Osteoblast (primary cell): ENCODE data around the gene EI24. TPM values are rescaled to one million over a fixed set of nuclear protein-coding genes. Genes with fewer than 3 reads are reported as not detected.

Experiments
- DNase-seq: peaks from one replicate; pipeline ENCODE4 v3.0.0; 2011; ENCODE audit warnings: low spot score, mixed read lengths; ENCODE audit not compliant: insufficient read length; ENCODE audit errors: missing footprints
- H2AFZ ChIP-seq: 2 replicates; pipeline ENCODE4 v1.6.0; 2011; ENCODE audit warnings: mild to moderate bottlenecking, low read length
- H3K27ac ChIP-seq: 2 replicates; pipeline ENCODE4 v1.5.1; 2011; ENCODE audit warnings: mild to moderate bottlenecking, low read depth, low read length, moderate library complexity
- H3K27me3 ChIP-seq: 2 replicates; pipeline ENCODE4 v1.6.0; 2012; ENCODE audit warnings: mild to moderate bottlenecking, control low read depth, inconsistent platforms, low read length, moderate library complexity; ENCODE audit not compliant: insufficient read depth
- H3K36me3 ChIP-seq: 2 replicates; pipeline ENCODE4 v1.5.1; 2011; ENCODE audit warnings: mild to moderate bottlenecking, low read length, control low read depth, moderate library complexity; ENCODE audit not compliant: insufficient read depth
- H3K4me1 ChIP-seq: 2 replicates; pipeline ENCODE4 v1.5.1; 2011; ENCODE audit warnings: mild to moderate bottlenecking, low read length, control low read depth, moderate library complexity; ENCODE audit not compliant: insufficient read depth
- H3K4me2 ChIP-seq: 2 replicates; pipeline ENCODE4 v1.6.0; 2011; ENCODE audit warnings: mild to moderate bottlenecking, low read length; ENCODE audit not compliant: insufficient read depth
- H3K4me3 ChIP-seq: fragments of 200-600 bp; sonication (generic); 3 replicates; pipeline ENCODE4 v1.5.1; 2012; ENCODE audit warnings: mild to moderate bottlenecking, low read length, inconsistent platforms; ENCODE audit not compliant: insufficient read depth
- H3K79me2 ChIP-seq: 2 replicates; pipeline ENCODE4 v1.6.0; 2012; ENCODE audit warnings: mild to moderate bottlenecking, low read length, control low read depth, inconsistent platforms; ENCODE audit not compliant: insufficient read depth
- H3K9me3 ChIP-seq: 2 replicates; pipeline ENCODE4 v1.5.1; 2011; ENCODE audit warnings: low read depth, low read length, control low read depth
- H4K20me1 ChIP-seq: 2 replicates; pipeline ENCODE4 v1.6.0; 2012; ENCODE audit warnings: mild to moderate bottlenecking, low read length, control low read depth; ENCODE audit not compliant: insufficient read depth
- total RNA-seq: library from RNA; depleted of rRNA; stranded (reverse); fragments of >200 nt; gene quantifications from 2 replicates; pipeline ENCODE4 v1.2.3, GENCODE V29; 2012
- TF ChIP-seq, protein P1 (sequence below): IDR thresholded peaks from 2 replicates; pipeline ENCODE4 v1.5.1; 2011; ENCODE audit warnings: mild to moderate bottlenecking, low read depth, low read length, moderate library complexity; ENCODE audit errors: extremely low read depth

EI24 gene
- total RNA-seq, 1 donor, result 76.0 TPM

DNA sequence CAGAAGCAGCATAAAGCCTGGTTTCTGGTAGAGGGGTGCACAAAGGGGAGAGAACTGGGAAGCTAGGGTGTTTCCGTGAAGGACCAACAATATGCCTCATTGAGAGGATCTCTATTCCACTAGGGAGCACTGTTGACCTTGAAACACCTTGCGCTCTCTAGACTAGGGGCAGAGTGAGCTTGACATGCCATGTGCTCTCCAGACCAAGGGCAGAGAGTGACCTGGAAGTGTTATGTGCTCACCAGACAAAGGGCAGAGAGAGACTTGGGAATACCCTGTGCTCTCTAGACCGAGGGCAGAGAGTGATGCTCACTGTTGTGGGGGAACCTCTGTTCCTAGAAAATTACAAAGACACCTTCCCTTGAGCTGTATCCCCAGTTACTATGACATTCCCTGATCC, 15.2 kb upstream of the EI24 start:
- no peaks in the 10 kb centered on the region for H3K4me1 ChIP-seq
- no peaks in the 10 kb centered on the region for H3K79me2 ChIP-seq
- TF ChIP-seq, protein P1, sequence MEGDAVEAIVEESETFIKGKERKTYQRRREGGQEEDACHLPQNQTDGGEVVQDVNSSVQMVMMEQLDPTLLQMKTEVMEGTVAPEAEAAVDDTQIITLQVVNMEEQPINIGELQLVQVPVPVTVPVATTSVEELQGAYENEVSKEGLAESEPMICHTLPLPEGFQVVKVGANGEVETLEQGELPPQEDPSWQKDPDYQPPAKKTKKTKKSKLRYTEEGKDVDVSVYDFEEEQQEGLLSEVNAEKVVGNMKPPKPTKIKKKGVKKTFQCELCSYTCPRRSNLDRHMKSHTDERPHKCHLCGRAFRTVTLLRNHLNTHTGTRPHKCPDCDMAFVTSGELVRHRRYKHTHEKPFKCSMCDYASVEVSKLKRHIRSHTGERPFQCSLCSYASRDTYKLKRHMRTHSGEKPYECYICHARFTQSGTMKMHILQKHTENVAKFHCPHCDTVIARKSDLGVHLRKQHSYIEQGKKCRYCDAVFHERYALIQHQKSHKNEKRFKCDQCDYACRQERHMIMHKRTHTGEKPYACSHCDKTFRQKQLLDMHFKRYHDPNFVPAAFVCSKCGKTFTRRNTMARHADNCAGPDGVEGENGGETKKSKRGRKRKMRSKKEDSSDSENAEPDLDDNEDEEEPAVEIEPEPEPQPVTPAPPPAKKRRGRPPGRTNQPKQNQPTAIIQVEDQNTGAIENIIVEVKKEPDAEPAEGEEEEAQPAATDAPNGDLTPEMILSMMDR, result no peak
- H3K27me3 ChIP-seq, result no peaks in the 10 kb centered on the region
- no peaks in the 10 kb centered on the region for H4K20me1 ChIP-seq
- H3K27ac ChIP-seq, result no peak overlapping the region
- H3K36me3 ChIP-seq, result no peaks in the 10 kb centered on the region
- H3K4me2 ChIP-seq, result no peak overlapping the region
- H3K4me3 ChIP-seq, result no peak overlapping the region
- no peak for DNase-seq
- H2AFZ ChIP-seq, result no peak overlapping the region
- H3K9me3 ChIP-seq, result peaks cover 14% of the 10 kb centered on the region

- H3K4me2 ChIP-seq, result no peak overlapping the region
- no peaks in the 10 kb centered on the region for H3K27me3 ChIP-seq
- no peaks in the 10 kb centered on the region for H4K20me1 ChIP-seq
- TF ChIP-seq, protein P1, result no peak
- no peak overlapping the region for H2AFZ ChIP-seq
- no peaks in the 10 kb centered on the region for H3K36me3 ChIP-seq
- DNase-seq, result no peak
- no peaks in the 10 kb centered on the region for H3K79me2 ChIP-seq
- H3K4me3 ChIP-seq, result no peak overlapping the region
- no peaks in the 10 kb centered on the region for H3K4me1 ChIP-seq
- no peaks in the 10 kb centered on the region for H3K9me3 ChIP-seq
- H3K27ac ChIP-seq, result no peak overlapping the region
Observed at GRCh38 chr11:125559888-125560287, 9.4 kb upstream of the EI24 start.

DNA sequence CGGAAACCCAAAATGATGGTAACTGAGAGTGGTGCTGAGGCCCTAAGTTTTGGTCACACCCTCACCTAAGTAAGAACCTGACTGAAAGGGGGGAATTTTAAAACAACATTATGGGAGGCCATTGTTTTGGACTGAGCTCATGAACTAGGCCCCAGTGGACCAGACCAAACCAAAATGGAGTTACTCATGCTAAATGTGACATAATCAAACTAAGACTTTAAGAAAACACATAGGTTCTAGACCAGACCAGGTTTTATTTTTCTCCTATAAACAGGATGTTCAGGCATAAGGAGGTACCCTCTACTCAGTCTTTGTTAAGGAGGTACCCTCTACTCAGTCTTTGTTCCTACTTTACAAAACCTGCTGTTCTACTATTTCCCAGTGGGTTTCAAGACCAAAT, 7.4 kb upstream of the EI24 start:
- H3K4me1 ChIP-seq, result no peaks in the 10 kb centered on the region
- H3K27me3 ChIP-seq, result no peaks in the 10 kb centered on the region
- DNase-seq, result no peak
- no peaks in the 10 kb centered on the region for H3K9me3 ChIP-seq
- H3K27ac ChIP-seq, result no peak overlapping the region
- H3K36me3 ChIP-seq, result no peaks in the 10 kb centered on the region
- no peaks in the 10 kb centered on the region for H4K20me1 ChIP-seq
- no peak overlapping the region for H2AFZ ChIP-seq
- H3K79me2 ChIP-seq, result no peaks in the 10 kb centered on the region
- H3K4me2 ChIP-seq, result no peak overlapping the region
- no peak overlapping the region for H3K4me3 ChIP-seq
- TF ChIP-seq, protein P1, result no peak

- no peak for DNase-seq
- TF ChIP-seq, protein P1, result no peak
- no peaks in the 10 kb centered on the region for H4K20me1 ChIP-seq
- no peaks in the 10 kb centered on the region for H3K9me3 ChIP-seq
- H3K27ac ChIP-seq, result no peak overlapping the region
- H3K4me2 ChIP-seq, result no peak overlapping the region
- H3K27me3 ChIP-seq, result no peaks in the 10 kb centered on the region
- no peaks in the 10 kb centered on the region for H3K4me1 ChIP-seq
- no peaks in the 10 kb centered on the region for H3K36me3 ChIP-seq
- no peaks in the 10 kb centered on the region for H3K79me2 ChIP-seq
- H3K4me3 ChIP-seq, result no peak overlapping the region
- H2AFZ ChIP-seq, result no peak overlapping the region
Observed at GRCh38 chr11:125562430-125562829, 6.8 kb upstream of the EI24 start.
